Measurements from ENCODE around the gene ZNF837. TPM values are rescaled to one million over a fixed set of nuclear protein-coding genes. Genes with fewer than 3 reads are reported as not detected.
A peak's percentile ranks its signal among the peaks of the same experiment; 100 is the strongest.
"Not testable (repeated sequence)": the region's sequence is repeated elsewhere in the genome, so short reads cannot be mapped to it uniquely, and the experiment has no call there.

Gene ZNF837
- total RNA-seq, 2 donors from 2014 or later: 1.2 to 1.6 TPM

DNA sequence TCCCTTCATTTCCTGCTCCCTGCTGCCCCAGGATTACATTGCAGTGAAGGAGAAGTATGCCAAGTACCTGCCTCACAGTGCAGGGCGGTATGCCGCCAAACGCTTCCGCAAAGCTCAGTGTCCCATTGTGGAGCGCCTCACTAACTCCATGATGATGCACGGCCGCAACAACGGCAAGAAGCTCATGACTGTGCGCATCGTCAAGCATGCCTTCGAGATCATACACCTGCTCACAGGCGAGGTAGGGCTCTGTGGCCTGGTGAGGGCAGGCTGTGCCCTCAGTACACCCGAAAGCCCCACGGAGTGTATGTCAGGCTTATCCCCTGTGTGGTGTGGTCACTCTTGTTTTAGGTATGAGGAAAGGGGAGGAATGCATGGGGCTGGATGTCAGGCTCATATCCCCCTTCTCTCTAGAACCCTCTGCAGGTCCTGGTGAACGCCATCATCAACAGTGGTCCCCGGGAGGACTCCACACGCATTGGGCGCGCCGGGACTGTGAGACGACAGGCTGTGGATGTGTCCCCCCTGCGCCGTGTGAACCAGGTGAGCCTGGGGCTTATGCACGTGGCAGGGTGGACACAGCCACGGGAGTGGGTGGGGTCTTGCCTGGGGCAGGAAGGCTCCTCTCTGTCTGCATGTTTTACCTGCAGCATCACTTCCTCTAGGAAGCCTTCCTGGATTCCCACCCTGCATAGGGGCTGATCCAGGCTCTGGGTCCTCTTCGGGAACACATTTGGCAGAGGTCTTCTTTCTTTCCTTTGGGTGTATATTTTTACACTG, 12.3 kb upstream of the ZNF837 start:
- H3K27ac Mint-ChIP-seq: peak overlapping the region; percentile 11
- H3K4me3 Mint-ChIP-seq: no peak overlapping the region
- H3K27me3 Mint-ChIP-seq: peaks cover 8% of the 10 kb centered on the region
- H3K4me1 Mint-ChIP-seq: peaks cover 8% of the 10 kb centered on the region
- peaks cover 14% of the 10 kb centered on the region for H3K36me3 Mint-ChIP-seq (ENCODE audit: low read depth)
- DNase-seq (no peak), ATAC-seq (no peak)
- H3K9me3 ChIP-seq (ENCODE audit: control insufficient read depth, low read length, poor library complexity, severe bottlenecking): no peaks in the 10 kb centered on the region

DNA sequence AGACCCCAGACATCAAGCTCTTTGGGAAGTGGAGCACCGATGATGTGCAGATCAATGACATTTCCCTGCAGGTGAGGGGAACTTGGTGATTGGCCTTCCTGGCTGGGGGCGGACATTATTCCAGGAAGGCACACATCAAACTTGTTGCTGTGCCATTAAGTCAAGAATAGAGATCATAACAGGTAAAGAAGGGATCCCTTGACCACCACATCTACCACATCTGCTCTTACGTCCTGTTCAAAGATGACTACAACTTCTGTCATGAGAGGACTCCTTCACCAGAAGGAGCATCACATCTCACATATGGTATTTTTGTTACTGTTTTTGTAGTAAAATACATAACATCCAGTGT, 7.3 kb upstream of the ZNF837 start:
- DNase-seq: no peak
- H3K4me3 Mint-ChIP-seq: peak overlapping the region; percentile 90
- peaks cover 24% of the 10 kb centered on the region for H3K4me1 Mint-ChIP-seq

DNA sequence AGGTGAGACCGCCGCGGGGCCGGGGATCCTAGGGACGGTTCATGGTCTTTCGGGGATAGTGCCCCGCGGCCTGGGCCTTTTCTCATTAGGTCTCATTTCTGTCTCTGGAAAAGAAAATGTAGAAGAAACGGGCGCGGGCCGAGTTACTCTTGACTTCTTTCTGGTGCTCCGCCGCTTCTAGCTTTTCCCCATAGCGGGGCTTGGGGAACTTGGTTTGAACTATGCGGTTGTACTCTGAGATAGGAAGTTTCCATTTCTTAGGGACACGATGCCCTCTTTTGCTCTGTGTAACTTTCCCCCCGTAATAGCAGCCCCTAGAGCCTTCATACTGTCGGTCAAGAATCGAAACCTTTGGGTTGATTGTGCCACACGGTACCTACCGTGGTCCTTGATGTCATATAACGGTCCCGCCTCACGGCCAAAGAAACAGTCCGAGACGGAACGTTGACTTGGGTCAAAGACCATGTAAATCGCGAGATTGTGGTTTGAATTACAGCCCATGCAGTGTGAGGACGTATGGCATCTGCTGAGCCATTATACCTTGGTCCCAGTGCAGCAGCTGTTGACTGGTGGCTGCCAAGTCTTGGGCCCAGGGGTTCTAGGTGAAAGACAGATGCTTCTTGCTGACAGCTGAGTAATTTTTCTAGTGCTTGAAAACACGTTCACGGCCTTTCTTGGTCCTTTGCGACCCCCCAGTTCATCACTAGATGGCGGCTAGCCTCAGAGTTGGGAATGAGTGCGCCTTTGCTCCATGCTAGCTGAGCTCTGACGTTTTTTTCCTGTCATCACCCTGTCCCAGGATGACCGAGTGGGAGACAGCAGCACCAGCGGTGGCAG, 6.7 kb upstream of the ZNF837 start:
- H3K27me3 Mint-ChIP-seq: no peaks in the 10 kb centered on the region
- H3K9me3 ChIP-seq (ENCODE audit: control insufficient read depth, low read length, poor library complexity, severe bottlenecking): no peaks in the 10 kb centered on the region
- H3K4me1 Mint-ChIP-seq: peaks cover 24% of the 10 kb centered on the region
- peaks cover 2% of the 10 kb centered on the region for H3K36me3 Mint-ChIP-seq (ENCODE audit: low read depth)
- no peak for DNase-seq
- no peak for ATAC-seq
- peak overlapping the region; percentile 95 for H3K27ac Mint-ChIP-seq
- peak overlapping the region; percentile 90 for H3K4me3 Mint-ChIP-seq

More for the DNA sequence above, 7.3 kb upstream of the ZNF837 start:
- no peak for ATAC-seq
- peaks cover 2% of the 10 kb centered on the region for H3K36me3 Mint-ChIP-seq (ENCODE audit: low read depth)
- no peaks in the 10 kb centered on the region for H3K9me3 ChIP-seq (ENCODE audit: control insufficient read depth, low read length, poor library complexity, severe bottlenecking)
- peak overlapping the region; percentile 95 for H3K27ac Mint-ChIP-seq
- H3K27me3 Mint-ChIP-seq: no peaks in the 10 kb centered on the region

DNA sequence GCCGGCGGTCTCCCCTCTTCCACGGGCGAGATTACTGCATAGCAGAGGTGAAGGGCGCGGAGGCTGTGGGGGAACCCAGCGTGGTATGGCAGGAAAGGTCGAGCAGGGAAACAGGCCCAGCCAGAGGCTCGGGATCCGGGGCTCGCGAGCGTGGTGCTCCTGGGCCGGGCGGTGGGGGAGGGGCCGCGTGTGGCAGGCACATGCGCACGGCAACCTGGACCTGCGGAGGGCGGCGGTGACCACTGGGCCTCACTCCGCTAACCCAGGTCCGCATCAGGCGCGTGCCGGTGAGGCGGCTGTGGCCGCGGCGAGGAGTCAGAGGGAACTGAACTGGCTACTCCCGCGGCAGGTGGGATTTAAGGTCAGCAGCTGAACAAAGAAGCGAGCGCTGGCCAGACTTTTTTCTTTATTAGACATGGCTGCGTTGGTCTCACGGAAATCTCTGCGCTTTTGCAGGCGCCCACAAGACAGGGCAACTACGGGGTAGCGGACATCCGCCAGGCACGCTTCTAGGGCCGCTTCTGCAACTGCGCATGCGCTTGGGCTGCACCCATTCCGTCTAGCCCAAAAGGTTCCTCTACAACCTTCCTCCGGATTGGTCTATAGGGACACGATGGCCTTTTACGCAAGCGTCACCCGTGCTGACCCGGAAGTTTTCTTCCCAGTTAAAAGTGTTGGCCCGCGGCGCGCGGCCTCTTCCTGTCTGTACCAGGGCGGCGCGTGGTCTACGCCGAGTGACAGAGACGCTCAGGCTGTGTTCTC, 5.9 kb upstream of the ZNF837 start, which contains the start of gene RPS5:
Gene RPS5, plus strand, starts transcription at position 694 of the 762 bp plus-strand sequence. CDS start 869 bp downstream, outside the sequence.
- no peaks in the 10 kb centered on the region for H3K27me3 Mint-ChIP-seq
- ATAC-seq: peak; percentile 92
- peak within 1 kb of the TSS; percentile 95 for H3K27ac Mint-ChIP-seq
- H3K9me3 ChIP-seq (ENCODE audit: control insufficient read depth, low read length, poor library complexity, severe bottlenecking): no peaks in the 10 kb centered on the region
- DNase-seq: peak; percentile 89 to 93 (median 90)
- peaks cover 27% of the 10 kb centered on the region for H3K4me1 Mint-ChIP-seq
- peak within 1 kb of the TSS; percentile 90 for H3K4me3 Mint-ChIP-seq
- H3K36me3 Mint-ChIP-seq (ENCODE audit: low read depth): peaks cover 2% of the 10 kb centered on the region

DNA sequence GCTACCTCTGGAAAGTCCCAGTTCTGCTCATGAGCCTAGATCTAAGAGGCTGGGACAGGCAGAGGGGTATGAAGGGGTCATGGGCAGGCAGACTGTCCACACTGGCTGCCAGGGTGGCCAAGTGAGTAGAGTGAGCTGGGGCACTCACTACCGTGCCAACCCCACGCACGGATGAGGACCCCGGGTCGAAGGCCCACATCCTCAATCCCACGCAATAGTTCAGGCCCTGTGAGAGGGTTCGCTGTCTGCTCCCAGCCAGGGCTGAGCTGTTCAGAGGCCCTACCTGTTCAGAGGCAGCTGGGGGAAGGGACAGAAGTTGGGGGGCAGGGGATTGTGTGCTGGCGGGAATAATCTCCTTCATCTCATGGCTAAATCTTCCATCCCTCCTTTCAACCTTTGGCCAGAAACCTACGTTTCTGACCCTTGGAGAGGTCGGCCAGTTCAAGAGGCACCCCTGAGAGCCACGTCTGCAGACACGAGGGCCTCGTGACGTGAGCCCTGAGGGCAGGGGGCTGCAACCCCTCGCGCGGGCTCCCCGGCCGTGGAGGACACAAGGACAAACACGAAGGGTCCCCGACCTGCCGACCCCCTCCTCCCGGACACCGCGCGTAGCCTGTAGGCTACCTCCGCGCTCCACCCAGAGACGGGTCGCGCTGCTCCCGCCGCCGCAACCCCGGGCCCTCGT, 5.2 kb upstream of the ZNF837 start:
- peaks cover 2% of the 10 kb centered on the region for H3K36me3 Mint-ChIP-seq (ENCODE audit: low read depth)
- ATAC-seq: no peak
- H3K9me3 ChIP-seq (ENCODE audit: control insufficient read depth, low read length, poor library complexity, severe bottlenecking): no peaks in the 10 kb centered on the region
- H3K27me3 Mint-ChIP-seq: no peaks in the 10 kb centered on the region
- H3K4me3 Mint-ChIP-seq: peak overlapping the region; percentile 90
- peaks cover 31% of the 10 kb centered on the region for H3K4me1 Mint-ChIP-seq
- H3K27ac Mint-ChIP-seq: peak overlapping the region; percentile 95
- DNase-seq: no peak

DNA sequence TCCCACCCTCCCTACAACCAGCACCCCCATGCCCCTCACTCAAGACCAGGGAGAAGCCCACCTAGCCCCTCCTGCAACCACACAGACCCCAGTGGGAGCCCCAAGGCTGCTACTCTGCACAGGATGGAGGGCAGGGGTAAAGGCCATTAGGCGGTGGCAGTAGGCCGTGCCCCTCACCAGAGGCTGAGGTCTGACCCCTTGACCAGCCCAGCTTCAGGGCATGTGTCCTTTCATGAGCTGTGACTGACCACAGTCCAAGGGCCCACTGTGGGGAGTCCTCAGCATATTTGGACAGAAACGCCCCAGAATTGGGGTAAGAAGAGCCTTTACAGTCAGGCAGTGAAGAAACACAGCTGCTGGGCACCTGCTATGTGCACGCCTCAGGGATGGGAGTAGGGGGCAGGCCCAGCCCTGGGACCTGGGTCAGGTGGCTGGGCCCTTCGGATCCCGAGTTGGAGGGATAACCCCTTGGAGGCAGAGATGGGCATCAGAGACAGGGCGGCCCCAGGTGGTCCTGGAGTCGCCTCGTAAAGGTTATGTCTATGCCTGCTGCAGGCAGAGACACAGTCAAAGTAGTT, 4.6 kb upstream of the ZNF837 start:
- H3K4me1 Mint-ChIP-seq: peaks cover 26% of the 10 kb centered on the region
- no peaks in the 10 kb centered on the region for H3K9me3 ChIP-seq (ENCODE audit: control insufficient read depth, low read length, poor library complexity, severe bottlenecking)
- no peaks in the 10 kb centered on the region for H3K27me3 Mint-ChIP-seq
- DNase-seq (no peak), ATAC-seq (no peak)
- peak overlapping the region; percentile 95 for H3K27ac Mint-ChIP-seq
- no peaks in the 10 kb centered on the region for H3K36me3 Mint-ChIP-seq (ENCODE audit: low read depth)
- peak overlapping the region; percentile 90 for H3K4me3 Mint-ChIP-seq

DNA sequence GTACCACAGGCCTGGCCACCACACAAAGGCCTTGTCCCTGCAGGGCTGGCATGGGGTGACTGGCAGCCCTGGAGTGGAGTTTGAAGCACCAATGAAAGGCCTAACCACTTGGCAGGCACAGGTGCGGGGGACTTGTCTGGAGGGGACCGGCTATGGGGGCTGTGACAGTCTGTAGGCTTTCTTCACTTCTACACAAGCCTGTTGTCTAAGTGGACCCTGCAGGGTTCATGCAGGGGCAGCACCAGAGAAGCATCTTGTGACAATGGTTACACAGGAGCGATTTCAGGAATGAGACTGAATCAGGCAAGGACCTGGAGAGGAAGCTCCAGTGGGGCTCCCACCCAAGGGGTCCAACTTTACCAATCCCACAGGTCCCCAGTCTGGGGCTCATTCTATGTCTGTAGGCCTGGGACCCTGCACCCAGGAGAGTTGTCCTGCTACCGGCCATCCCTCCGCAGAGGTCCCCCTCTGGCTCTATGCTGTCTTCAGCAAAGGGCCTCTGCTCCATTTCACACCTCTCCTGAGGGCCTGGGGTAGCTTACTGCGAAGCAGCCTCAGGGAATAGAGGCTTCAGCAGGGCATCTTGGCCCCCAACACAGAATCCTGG, 2.3 kb upstream of the ZNF837 start:
- Mint-ChIP-seq H3K4me3 (peak overlapping the region; percentile 81), H3K27ac (peak overlapping the region; percentile 97), H3K27me3 (no peaks in the 10 kb centered on the region), H3K36me3 (ENCODE audit: low read depth) (no peaks in the 10 kb centered on the region), H3K4me1 (peaks cover 35% of the 10 kb centered on the region)
- no peaks in the 10 kb centered on the region for H3K9me3 ChIP-seq (ENCODE audit: control insufficient read depth, low read length, poor library complexity, severe bottlenecking)
- DNase-seq: no peak
- ATAC-seq: no peak

DNA sequence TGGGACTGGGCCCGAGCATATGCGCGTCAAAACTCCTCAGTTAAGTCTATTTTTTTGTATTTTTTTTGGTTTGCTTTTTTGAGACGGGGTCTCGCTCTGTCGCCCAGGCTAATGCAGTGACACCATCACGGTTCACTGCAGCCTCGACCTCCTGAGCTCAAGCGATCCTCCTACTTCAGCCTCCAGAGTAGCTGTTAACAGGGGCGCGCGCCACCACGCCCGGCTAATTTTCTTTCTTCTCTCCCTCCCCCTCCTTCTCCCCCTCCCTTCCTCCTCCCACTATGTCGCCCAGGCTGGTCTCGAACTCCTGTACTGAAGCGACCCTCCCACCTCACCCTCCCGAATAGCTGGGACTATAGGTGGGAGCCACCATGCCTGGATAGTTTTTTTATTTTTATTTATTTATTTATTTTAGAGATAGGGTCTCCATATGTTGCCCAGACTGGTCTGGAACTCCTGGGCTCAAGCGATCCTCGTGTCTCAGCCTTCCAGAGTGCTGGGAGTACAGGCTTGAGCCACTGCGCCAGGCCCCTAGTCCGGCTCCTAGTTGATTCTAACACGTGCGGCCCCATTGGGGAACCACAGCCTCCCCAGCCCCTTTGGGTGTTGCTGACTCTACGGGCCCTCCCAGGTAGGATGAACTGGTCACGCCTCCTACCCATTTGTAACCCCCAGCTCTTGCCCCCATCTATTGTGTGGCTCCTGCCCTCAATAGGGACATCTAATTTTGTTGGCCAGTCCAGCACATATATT, 806 bp upstream of the ZNF837 start:
- H3K27me3 Mint-ChIP-seq: no peaks in the 10 kb centered on the region
- no peak for DNase-seq
- ATAC-seq: no peak
- peaks cover 27% of the 10 kb centered on the region for H3K4me1 Mint-ChIP-seq
- H3K9me3 ChIP-seq (ENCODE audit: control insufficient read depth, low read length, poor library complexity, severe bottlenecking): no peaks in the 10 kb centered on the region
- H3K27ac Mint-ChIP-seq: peak overlapping the region; percentile 97
- H3K36me3 Mint-ChIP-seq (ENCODE audit: low read depth): no peaks in the 10 kb centered on the region
- H3K4me3 Mint-ChIP-seq: peak overlapping the region; percentile 98

DNA sequence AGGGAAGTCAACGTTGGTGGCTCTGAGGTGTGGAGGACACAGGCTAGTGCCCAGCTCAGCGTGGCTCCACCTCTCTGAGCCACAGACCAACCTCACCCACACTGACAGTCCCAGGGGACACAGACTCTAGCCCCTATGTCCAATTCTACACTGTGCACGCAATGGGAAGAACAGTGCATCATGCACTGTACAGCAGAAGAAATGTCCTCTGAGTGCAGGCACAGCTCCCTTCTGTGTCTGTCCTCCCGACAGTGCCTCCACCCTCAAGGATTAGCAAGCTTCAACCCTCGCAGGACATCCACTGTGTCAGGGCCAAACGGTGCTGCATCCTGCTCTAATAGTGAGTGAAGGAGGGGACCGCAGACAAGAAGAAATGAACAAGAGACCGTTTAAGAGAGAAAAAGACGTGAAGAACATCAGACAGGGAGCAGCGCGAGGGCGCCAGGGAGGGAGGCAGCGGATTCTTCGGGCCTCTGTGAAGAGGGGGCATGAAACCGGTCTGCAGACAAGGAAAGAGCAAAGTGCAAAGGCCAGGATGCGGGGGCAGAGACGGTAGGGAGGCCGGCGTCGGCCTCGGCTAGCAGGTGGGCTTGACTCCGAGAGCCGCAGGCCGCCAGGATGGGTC, 681 bp downstream of the ZNF837 start:
- Mint-ChIP-seq H3K27ac (peak overlapping the region; percentile 97), H3K27me3 (no peaks in the 10 kb centered on the region), H3K4me3 (peak overlapping the region; percentile 98), H3K4me1 (peaks cover 18% of the 10 kb centered on the region), H3K36me3 (ENCODE audit: low read depth) (no peaks in the 10 kb centered on the region)
- ATAC-seq (no peak), DNase-seq (no peak)
- H3K9me3 ChIP-seq (ENCODE audit: control insufficient read depth, low read length, poor library complexity, severe bottlenecking): no peaks in the 10 kb centered on the region

DNA sequence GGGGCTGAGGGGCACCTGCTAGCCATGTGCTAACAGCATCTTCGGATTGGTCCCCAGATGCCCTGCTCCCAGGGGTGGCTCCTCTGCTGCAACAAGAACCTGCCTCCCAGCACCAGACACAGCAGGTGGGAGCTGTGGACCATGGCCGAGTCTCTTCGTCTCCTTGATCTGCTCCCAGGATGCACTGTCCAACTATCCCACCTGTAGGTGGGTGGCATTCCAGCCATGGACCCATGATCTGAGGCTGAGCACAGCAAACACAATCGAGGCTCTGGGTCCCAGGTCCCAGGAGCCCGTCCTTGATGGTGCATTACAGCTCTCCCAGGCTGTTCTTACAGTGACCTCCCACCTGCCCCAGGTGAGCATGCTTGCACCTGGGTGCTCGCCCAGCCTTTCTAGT, 1.6 kb downstream of the ZNF837 start:
- no peaks in the 10 kb centered on the region for H3K27me3 Mint-ChIP-seq
- peak overlapping the region; percentile 97 for H3K27ac Mint-ChIP-seq
- peaks cover 17% of the 10 kb centered on the region for H3K4me1 Mint-ChIP-seq
- ATAC-seq (no peak), DNase-seq (no peak)
- H3K4me3 Mint-ChIP-seq: peak overlapping the region; percentile 98
- H3K9me3 ChIP-seq (ENCODE audit: control insufficient read depth, low read length, poor library complexity, severe bottlenecking): no peaks in the 10 kb centered on the region
- H3K36me3 Mint-ChIP-seq (ENCODE audit: low read depth): no peaks in the 10 kb centered on the region

DNA sequence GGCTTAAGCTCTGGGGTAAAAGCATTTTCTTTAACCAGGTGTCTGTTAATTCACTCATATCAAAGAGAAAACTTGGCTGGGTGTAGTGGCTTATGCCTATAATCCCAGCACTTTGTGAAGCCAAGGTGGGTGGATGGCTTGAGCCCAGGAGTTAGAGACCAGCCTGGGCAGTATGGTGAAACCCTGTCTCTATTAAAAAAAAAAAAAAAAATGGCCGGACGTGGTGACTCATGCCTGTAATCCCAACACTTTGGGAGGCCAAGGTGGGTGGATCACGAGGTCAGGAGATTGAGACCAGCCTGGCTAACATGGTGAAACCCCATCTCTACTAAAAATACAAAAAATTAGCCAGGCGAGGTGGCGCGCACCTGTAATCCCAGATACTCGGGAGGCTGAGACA, 4.1 kb downstream of the ZNF837 start:
- not testable (repeated sequence) for DNase-seq; H3K4me3 Mint-ChIP-seq; H3K36me3 Mint-ChIP-seq (ENCODE audit: low read depth); ATAC-seq; H3K27me3 Mint-ChIP-seq; H3K9me3 ChIP-seq (ENCODE audit: control insufficient read depth, low read length, poor library complexity, severe bottlenecking); H3K27ac Mint-ChIP-seq
- peaks cover 13% of the 10 kb centered on the region for H3K4me1 Mint-ChIP-seq

Data from T-helper 17 cell (primary cell).